H9 (cell line): ENCODE data around the gene IRX2. TPM values are rescaled to one million over a fixed set of nuclear protein-coding genes. Genes with fewer than 3 reads are reported as not detected.

Experiments
- DNase-seq: peaks from one replicate; pipeline ENCODE4 v3.0.0-alpha.2; 2017
- H2AFZ ChIP-seq: one replicate; pipeline ENCODE4 v1.6.1; 2013; ENCODE audit warnings: mild to moderate bottlenecking, low read length, control low read depth, moderate library complexity
- H2AK5ac ChIP-seq: 2 replicates; pipeline ENCODE4 v1.6.1; 2013; ENCODE audit warnings: low read length, control low read depth, mixed read lengths; ENCODE audit not compliant: insufficient read length
- H2BK120ac ChIP-seq: one replicate; pipeline ENCODE4 v1.6.1; 2013; ENCODE audit warnings: low read depth, mild to moderate bottlenecking, low read length, control low read depth, inconsistent platforms; ENCODE audit not compliant: poor library complexity, severe bottlenecking
- H2BK12ac ChIP-seq: 2 replicates; pipeline ENCODE4 v1.6.1; 2013; ENCODE audit warnings: low read length, control low read depth, mixed read lengths, low read depth; ENCODE audit not compliant: insufficient read length
- H2BK15ac ChIP-seq: 2 replicates; pipeline ENCODE4 v1.6.1; 2013; ENCODE audit warnings: low read depth, low read length, control low read depth
- H2BK20ac ChIP-seq: one replicate; pipeline ENCODE4 v1.6.1; 2013; ENCODE audit warnings: low read depth, mild to moderate bottlenecking, low read length, control low read depth, inconsistent platforms; ENCODE audit not compliant: poor library complexity, severe bottlenecking
- H2BK5ac ChIP-seq: 2 replicates; pipeline ENCODE4 v1.6.1; 2013; ENCODE audit warnings: low read length, control low read depth, mixed read lengths; ENCODE audit not compliant: insufficient read length
- H3K14ac ChIP-seq: 2 replicates; pipeline ENCODE4 v1.6.1; 2013; ENCODE audit warnings: low read length, control low read depth; ENCODE audit not compliant: insufficient read depth
- H3K18ac ChIP-seq: 2 replicates; pipeline ENCODE4 v1.6.1; 2013; ENCODE audit warnings: low read depth, mild to moderate bottlenecking, mixed read lengths, low read length, control low read depth; ENCODE audit not compliant: insufficient read length
- H3K23ac ChIP-seq: 2 replicates; pipeline ENCODE4 v1.6.1; 2013; ENCODE audit warnings: low read length, control low read depth, mixed read lengths, low read depth; ENCODE audit not compliant: insufficient read length
- H3K23me2 ChIP-seq: 2 replicates; pipeline ENCODE4 v1.6.1; 2013; ENCODE audit warnings: low read depth, mild to moderate bottlenecking, mixed read lengths, low read length, control low read depth; ENCODE audit not compliant: insufficient read length, poor library complexity, severe bottlenecking
- H3K27ac ChIP-seq: 2 replicates; pipeline ENCODE4 v1.5.1; 2013; ENCODE audit warnings: low read length, control low read depth, mixed read lengths, low read depth; ENCODE audit not compliant: insufficient read length
- H3K27me3 ChIP-seq: 2 replicates; pipeline ENCODE4 v1.6.1; 2013; ENCODE audit warnings: low read length, control low read depth, inconsistent platforms; ENCODE audit not compliant: insufficient read depth
- H3K4ac ChIP-seq: 2 replicates; pipeline ENCODE4 v1.6.1; 2013; ENCODE audit warnings: low read depth, mild to moderate bottlenecking, control low read depth, inconsistent platforms, low read length, moderate library complexity
- H3K4me1 ChIP-seq: 2 replicates; pipeline ENCODE4 v1.6.1; 2013; ENCODE audit warnings: low read length, control low read depth, inconsistent platforms; ENCODE audit not compliant: insufficient read depth
- H3K4me2 ChIP-seq: 2 replicates; pipeline ENCODE4 v1.6.1; 2013; ENCODE audit warnings: low read length, control low read depth, mixed read lengths; ENCODE audit not compliant: insufficient read length, insufficient read depth
- H3K56ac ChIP-seq: 2 replicates; pipeline ENCODE4 v1.6.1; 2013; ENCODE audit warnings: low read depth, mild to moderate bottlenecking, mixed read lengths, low read length, control low read depth; ENCODE audit not compliant: insufficient read length
- H3K79me1 ChIP-seq: 2 replicates; pipeline ENCODE4 v1.6.1; 2013; ENCODE audit warnings: low read depth, mild to moderate bottlenecking, moderate library complexity, low read length, control low read depth, inconsistent platforms; ENCODE audit not compliant: insufficient read depth, poor library complexity, severe bottlenecking
- H3K79me2 ChIP-seq: 2 replicates; pipeline ENCODE4 v1.6.1; 2013; ENCODE audit warnings: low read length, control low read depth, inconsistent platforms; ENCODE audit not compliant: insufficient read depth
- H3K9ac ChIP-seq: 2 replicates; pipeline ENCODE4 v1.6.1; 2013; ENCODE audit warnings: low read length, control low read depth, mixed read lengths; ENCODE audit not compliant: insufficient read length; ENCODE audit errors: extremely low read depth
- H3K9me3 ChIP-seq: one replicate; pipeline ENCODE4 v1.6.1; 2013; ENCODE audit warnings: low read depth, low read length, inconsistent platforms; ENCODE audit not compliant: control insufficient read depth
- H3T11ph ChIP-seq: one replicate; pipeline ENCODE4 v1.6.1; 2013; ENCODE audit warnings: mild to moderate bottlenecking, low read length, control low read depth, inconsistent platforms
- H4K20me1 ChIP-seq: one replicate; pipeline ENCODE4 v1.6.1; 2013; ENCODE audit not compliant: control insufficient read depth, insufficient read length, insufficient read depth
- H4K5ac ChIP-seq: 2 replicates; pipeline ENCODE4 v1.6.1; 2013; ENCODE audit warnings: low read depth, mild to moderate bottlenecking, mixed read lengths, low read length, control low read depth; ENCODE audit not compliant: insufficient read length
- H4K8ac ChIP-seq: replicated peaks from 2 replicates; pipeline ENCODE4 v1.6.1; 2013; ENCODE audit warnings: low read length, control low read depth, mixed read lengths, low read depth; ENCODE audit not compliant: insufficient read length
- H4K91ac ChIP-seq: 2 replicates; pipeline ENCODE4 v1.6.1; 2013; ENCODE audit warnings: low read depth, mild to moderate bottlenecking, moderate library complexity, mixed read lengths, low read length, control low read depth; ENCODE audit not compliant: insufficient read length
- H3K27ac Mint-ChIP-seq, 3 experiments: 2 replicates in 2 of 3; 3 replicates in 1 of 3; pipeline ENCODE4 v1.8.0; 2020 to 2021; ENCODE audit warnings: mixed read lengths in 3 of 3, mild to moderate bottlenecking in 1 of 3, moderate library complexity in 1 of 3
- H3K27me3 Mint-ChIP-seq: 2 replicates; pipeline ENCODE4 v1.8.0; 2021; ENCODE audit warnings: low read depth, mild to moderate bottlenecking, moderate library complexity, mixed read lengths
- H3K36me3 Mint-ChIP-seq, 3 experiments: 2 replicates in 2 of 3; 3 replicates in 1 of 3; pipeline ENCODE4 v1.8.0; 2020 to 2021; ENCODE audit warnings: low read depth in 3 of 3, mixed read lengths in 3 of 3; ENCODE audit not compliant: insufficient read depth in 1 of 3
- H3K4me1 Mint-ChIP-seq, 2 experiments: 2 replicates each; pipeline ENCODE4 v1.8.0; 2020; ENCODE audit warnings: mixed read lengths in 2 of 2
- H3K4me3 Mint-ChIP-seq, 2 experiments: 2 replicates in 1 of 2; 3 replicates in 1 of 2; pipeline ENCODE4 v1.8.0; 2020 to 2021; ENCODE audit warnings: mild to moderate bottlenecking in 2 of 2, mixed read lengths in 2 of 2, moderate library complexity in 1 of 2
- H3K9me3 Mint-ChIP-seq, 2 experiments: 2 replicates in 1 of 2; 3 replicates in 1 of 2; pipeline ENCODE4 v1.8.0; 2020; ENCODE audit warnings: mild to moderate bottlenecking in 2 of 2, mixed read lengths in 2 of 2, moderate library complexity in 1 of 2
- WGBS: extraction: QIAGEN DNeasy Blood & Tissue Kit; methylation state at CpG from one replicate; pipeline ENCODE4 v1.1.7; 2013; ENCODE audit warnings: missing lambda C conversion rate, low lambda C conversion rate, mixed read lengths; ENCODE audit not compliant: insufficient read length; ENCODE audit errors: extremely low coverage; 5-methylcytosine and 5-hydroxymethylcytosine counted together
- total RNA-seq: library from RNA; stranded (reverse); gene quantifications from 2 replicates; pipeline ENCODE4 v1.2.1, GENCODE V29; 2021
- TF ChIP-seq, protein P1 (sequence below): fragments of 200-600 bp; sonication (generic); conservative IDR thresholded peaks from 3 replicates; pipeline ENCODE4 v1.8.0; 2021; ENCODE audit warnings: antibody characterized with exemption, mild to moderate bottlenecking

The IRX2 gene
- total RNA-seq, 1 experiment from 2014 or later = 91.6 TPM

DNA sequence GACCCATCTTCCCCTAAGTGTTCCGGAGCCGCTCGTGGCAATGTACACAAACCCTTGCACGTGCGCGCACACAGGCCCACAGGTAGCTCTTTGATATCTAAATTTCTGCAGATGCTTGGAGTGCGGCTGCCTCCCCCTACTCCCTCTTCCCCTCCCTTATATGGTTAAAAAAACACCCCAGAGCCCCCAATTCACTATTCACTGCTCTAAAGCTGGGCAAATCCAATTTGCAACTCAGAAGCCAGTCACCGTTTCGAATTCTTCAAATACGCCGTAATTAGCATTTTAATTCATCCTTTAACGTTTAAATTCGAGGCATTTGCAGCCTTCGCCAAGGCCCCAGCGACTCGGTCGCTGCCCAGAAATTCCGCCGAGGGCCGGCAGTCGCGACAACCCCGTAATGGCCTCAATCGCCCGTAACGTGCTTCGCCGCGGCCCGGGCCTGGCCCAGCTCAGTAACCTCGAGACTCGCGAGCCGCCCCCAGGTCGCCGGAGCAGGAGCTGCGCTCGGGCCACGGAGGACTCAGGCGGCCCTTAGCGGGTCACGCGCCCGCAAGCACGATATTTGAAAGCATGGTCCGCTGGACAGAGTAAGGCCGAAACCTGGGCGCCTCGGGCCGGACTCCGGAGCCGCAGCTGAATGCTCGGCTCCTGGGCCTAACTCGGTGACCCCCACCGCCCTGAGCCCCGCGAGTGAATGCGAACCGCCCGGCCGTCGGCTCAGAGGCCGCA lies 1.3 kb downstream of the IRX2 start:
- Histone ChIP-seq H3K9me3 (no peaks in the 10 kb centered on the region), H2AFZ (no peak overlapping the region), H4K8ac (no peak overlapping the region), H3T11ph (peak overlapping the region; percentile 61), H3K18ac (peak overlapping the region; percentile 95), H3K4ac (peak overlapping the region; percentile 34; the same call in 1 of the 2 replicates), H3K56ac (no peak overlapping the region), H2BK12ac (no peak overlapping the region), H2BK20ac (no peak overlapping the region), H4K20me1 (no peaks in the 10 kb centered on the region), H4K5ac (no peak overlapping the region), H3K23ac (no peak overlapping the region), H3K23me2 (peaks cover 40% of the 10 kb centered on the region), H3K4me1 (no peaks in the 10 kb centered on the region; the same call in 1 of the 2 replicates), H3K4me2 (peak overlapping the region; percentile 66), H4K91ac (no peak overlapping the region), H2AK5ac (no peak overlapping the region), H3K27me3 (peaks cover 14% of the 10 kb centered on the region; the same call in 1 of the 2 replicates), H2BK15ac (no peak overlapping the region), H2BK120ac (peak overlapping the region; percentile 74), H3K27ac (no peak overlapping the region), H3K14ac (peak overlapping the region; percentile 95), H3K9ac (peak overlapping the region; percentile 85), H3K79me1 (no peaks in the 10 kb centered on the region), H3K79me2 (no peaks in the 10 kb centered on the region; the same call in 1 of the 2 replicates), H2BK5ac (no peak overlapping the region)
- Mint-ChIP-seq H3K4me1 (peaks cover 43 to 49% of the 10 kb centered on the region in 2 experiments), H3K27me3 (peaks cover 56% of the 10 kb centered on the region), H3K27ac (peak overlapping the region in 2 of 3 experiments; percentile 28 to 89; a peak in 1 of 7 replicates), H3K4me3 (peak overlapping the region; percentile 86 to 88), H3K9me3 (peaks cover 4 to 5% of the 10 kb centered on the region in 2 experiments; a peak in 3 of 5 replicates), H3K36me3 (peaks cover 12 to 48% (median 40%) of the 10 kb centered on the region in 3 experiments)
- TF ChIP-seq, protein P1, sequence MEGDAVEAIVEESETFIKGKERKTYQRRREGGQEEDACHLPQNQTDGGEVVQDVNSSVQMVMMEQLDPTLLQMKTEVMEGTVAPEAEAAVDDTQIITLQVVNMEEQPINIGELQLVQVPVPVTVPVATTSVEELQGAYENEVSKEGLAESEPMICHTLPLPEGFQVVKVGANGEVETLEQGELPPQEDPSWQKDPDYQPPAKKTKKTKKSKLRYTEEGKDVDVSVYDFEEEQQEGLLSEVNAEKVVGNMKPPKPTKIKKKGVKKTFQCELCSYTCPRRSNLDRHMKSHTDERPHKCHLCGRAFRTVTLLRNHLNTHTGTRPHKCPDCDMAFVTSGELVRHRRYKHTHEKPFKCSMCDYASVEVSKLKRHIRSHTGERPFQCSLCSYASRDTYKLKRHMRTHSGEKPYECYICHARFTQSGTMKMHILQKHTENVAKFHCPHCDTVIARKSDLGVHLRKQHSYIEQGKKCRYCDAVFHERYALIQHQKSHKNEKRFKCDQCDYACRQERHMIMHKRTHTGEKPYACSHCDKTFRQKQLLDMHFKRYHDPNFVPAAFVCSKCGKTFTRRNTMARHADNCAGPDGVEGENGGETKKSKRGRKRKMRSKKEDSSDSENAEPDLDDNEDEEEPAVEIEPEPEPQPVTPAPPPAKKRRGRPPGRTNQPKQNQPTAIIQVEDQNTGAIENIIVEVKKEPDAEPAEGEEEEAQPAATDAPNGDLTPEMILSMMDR = no peak
- peak; percentile 73 for DNase-seq
- WGBS = no CpG with 5 or more reads among the region's 63 CpGs
